ENCODE results near the gene TPSG1.
"Not testable (repeated sequence)": the region's sequence is repeated elsewhere in the genome, so short reads cannot be mapped to it uniquely, and the experiment has no call there.

TPSG1 gene

DNA sequence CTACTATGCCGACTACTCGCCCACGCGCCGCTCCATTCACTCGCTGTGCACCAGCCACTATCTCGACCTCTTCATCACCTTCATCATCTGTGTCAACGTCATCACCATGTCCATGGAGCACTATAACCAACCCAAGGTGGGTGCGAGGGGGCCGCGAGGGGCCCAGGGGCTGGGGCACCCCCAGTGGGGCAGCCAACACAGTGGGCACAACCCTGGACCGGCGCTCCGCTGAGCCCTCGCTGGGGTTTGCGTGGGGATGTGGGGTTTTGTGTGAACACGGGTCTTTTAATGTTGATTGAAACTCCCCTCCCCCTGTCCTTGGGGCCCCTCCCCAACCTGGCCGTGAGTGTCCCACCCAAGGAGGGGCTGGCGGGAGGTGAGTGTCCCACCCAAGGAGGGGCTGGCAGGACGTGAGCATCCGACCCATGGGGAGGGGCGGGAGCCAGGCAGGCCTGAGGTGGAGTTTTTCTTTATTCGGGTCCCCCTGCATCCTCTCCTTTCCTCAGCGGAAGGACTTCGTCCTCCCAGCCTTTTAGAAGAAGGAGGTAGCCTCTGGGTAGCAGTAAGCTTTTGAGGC lies 11.2 kb downstream of the TPSG1 start:
- DNase-seq = no peak

DNA sequence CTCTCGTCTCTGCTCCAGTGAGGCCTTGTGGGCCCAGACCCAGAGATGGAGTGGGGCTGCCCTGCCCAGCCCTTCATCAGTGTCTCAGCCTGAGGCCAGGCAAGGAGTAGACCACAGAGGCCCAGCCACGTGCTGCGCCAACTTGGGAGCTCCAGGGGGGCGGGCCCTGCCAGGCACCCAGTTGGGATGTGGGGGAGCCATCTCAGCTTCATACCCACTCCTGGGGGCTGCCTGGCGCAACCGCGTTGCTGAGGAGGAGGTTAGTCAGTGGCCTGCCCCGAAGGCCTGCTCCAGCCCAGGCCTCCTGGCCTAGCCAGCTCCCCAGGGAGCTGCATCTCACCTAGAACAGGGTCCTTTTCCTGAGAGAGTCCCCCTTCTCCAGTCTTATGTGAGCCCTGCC lies 11.8 kb downstream of the TPSG1 start:
- DNase-seq = no peak

DNA sequence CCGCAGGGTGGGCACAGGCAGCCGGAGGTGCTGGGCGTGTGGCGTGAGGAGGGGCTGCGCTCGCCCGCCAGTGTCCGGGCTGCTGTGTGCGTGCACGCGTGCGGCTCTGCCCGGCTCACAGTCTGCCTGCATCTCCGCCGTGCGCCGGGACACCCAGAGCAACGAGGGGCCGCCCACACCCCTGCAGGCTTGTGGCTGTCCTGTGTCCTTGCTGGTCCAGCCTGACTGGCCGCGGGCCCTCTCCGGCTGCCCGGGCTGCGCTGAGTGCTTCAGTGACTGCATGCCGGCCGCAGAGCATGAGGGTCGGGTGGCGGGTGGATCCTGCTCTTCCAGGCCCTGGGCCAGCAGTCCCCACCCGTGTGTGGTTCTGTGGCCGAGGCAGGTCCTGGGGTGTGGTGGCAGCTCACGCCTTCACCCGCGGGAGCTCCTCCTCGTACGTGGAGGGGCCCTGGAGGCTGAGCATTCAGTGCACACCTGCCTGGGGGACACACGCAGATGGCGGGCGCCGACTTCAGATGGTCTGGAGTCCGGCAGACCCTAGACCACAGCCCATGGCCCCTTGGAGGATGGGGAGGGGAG lies 12.4 kb downstream of the TPSG1 start:
- no peak for DNase-seq

DNA sequence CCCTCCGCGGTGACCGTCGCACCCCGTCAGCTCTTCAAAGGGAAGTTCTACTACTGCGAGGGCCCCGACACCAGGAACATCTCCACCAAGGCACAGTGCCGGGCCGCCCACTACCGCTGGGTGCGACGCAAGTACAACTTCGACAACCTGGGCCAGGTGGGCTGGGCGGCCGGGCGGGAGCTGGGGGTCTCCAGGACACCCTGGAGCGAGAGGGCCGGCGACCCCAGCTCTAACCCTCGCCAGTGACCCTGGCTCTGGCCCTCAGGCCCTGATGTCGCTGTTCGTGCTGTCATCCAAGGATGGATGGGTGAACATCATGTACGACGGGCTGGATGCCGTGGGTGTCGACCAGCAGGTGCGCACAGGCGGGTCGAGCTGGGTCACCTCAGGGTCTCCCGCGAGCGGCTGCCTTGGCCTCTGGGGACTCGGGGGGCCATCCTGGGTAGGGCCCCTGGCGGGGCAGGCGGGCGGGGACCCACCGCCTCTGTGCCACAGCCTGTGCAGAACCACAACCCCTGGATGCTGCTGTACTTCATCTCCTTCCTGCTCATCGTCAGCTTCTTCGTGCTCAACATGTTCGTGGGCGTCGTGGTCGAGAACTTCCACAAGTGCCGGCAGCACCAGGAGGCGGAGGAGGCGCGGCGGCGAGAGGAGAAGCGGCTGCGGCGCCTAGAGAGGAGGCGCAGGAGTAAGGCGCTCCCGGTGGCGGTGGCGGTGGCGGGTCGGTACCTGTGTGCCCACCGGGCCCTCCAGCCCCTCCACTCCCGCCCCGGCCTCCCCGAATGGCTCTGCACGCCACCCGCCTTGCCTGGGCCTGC lies 13.4 kb downstream of the TPSG1 start:
- DNase-seq = no peak

DNA sequence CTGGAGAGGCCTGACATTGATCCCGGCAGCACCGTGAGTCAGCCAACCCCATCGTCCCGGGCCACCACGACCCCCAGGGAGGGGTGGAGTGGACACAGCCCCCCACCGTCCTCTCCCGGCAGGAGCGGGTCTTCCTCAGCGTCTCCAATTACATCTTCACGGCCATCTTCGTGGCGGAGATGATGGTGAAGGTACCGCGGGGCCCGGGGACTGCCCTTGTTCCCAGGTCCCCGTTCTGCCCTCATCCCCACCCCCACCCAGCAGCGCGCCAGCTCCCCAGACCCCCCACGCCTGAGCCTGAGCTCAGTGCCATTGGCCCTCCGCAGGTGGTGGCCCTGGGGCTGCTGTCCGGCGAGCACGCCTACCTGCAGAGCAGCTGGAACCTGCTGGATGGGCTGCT lies 14.6 kb downstream of the TPSG1 start:
- DNase-seq = no peak

DNA sequence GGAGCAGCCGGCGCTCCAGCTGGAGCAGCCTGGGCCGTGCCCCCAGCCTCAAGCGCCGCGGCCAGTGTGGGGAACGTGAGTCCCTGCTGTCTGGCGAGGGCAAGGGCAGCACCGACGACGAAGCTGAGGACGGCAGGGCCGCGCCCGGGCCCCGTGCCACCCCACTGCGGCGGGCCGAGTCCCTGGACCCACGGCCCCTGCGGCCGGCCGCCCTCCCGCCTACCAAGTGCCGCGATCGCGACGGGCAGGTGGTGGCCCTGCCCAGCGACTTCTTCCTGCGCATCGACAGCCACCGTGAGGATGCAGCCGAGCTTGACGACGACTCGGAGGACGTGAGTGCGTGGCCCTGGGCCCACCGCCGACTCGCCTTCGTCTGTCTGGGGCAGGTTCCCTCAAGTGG lies 16.0 kb downstream of the TPSG1 start:
- no peak for DNase-seq

DNA sequence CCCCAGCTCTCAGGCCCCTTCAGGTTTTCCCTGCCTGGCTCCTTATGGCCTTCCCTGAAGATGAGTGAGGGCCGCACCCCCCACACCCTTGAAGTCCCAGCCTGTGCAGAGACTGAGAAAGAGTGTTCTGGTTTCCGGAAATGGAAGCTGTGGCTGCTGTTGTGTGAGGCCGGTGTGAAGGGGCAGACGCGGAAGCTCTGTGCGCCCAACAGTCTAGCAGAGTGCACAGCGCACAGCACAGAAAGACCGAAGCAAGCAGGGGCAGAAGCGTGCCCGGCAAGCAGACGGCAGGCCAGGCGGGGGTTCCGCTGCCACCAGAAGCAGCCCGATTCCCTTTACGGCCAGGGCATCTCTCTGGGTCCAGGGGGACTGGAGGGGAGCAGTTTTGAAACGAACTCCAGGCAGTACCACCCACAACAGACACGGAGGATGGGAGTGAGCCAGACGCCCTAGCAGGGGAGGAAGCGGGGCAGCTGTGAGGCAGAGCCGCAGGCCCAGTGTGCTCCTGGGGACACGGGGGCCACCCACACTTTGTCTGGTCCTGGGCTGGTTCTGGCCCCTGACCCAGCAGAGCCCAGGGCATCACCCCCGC lies 16.7 kb downstream of the TPSG1 start:
- no peak for DNase-seq

DNA sequence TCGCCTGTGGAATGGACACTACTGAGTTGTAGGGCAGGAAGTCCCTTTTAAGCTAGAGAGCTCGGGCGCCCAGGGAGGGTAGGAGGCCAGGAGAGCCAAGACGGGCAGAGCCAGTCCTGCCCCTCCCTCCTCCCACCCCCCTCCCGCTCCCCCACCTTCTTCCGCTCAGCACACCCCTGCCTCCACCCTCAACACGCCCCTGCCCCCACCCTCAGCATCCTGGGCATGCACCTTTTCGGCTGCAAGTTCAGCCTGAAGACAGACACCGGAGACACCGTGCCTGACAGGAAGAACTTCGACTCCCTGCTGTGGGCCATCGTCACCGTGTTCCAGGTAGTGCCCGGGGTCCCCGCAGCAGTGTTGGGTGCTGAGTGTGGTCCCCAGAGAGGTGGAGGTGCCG lies 18.3 kb downstream of the TPSG1 start:
- no peak for DNase-seq

DNA sequence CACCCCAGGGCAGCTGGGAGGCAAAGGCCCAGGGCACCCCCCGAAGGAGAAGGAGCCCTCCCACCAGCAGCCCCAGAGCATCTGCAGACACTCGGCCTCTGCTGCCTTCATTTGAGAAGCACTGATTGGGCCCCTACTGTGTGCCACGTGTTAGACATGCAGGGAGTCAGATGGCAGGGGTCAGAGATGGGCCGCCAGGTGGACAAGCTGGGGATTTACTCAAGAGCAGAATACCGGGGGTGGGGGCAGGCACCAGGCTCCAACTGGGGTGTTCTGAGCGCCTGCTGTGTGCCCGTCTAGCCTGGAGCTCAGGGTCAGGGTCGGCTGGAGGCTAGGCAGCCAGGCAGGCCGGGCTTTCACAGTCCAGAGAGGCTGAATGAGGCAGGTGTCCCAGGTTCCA lies 18.7 kb downstream of the TPSG1 start:
- DNase-seq = no peak

DNA sequence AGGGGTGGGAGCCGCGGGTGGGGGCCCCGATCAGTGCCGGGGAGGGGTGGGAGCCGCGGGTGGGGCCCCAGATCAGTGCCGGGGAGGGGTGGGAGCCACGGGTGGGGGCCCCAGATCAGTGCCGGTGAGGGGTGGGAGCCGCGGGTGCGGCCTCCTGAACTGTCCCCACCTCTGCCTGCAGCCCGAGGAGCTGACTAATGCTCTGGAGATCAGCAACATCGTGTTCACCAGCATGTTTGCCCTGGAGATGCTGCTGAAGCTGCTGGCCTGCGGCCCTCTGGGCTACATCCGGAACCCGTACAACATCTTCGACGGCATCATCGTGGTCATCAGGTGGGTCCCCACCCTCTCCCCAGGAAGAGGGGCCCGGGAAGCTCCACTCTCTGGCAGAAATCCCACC lies 20.1 kb downstream of the TPSG1 start:
- no peak for DNase-seq

DNA sequence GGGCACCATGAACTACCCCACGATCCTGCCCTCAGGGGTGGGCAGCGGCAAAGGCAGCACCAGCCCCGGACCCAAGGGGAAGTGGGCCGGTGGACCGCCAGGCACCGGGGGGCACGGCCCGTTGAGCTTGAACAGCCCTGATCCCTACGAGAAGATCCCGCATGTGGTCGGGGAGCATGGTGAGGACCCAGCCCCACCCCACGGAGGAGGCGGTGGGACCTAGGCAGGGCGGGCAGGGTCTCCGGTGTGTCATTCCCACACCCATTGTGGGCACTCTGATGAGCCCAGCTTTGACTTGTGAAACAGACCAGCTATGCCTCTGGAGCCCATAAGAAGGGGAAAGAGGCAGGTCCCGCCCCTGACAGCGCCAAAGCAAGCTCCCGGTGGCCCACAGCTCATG lies 22.8 kb downstream of the TPSG1 start:
- no peak for DNase-seq

DNA sequence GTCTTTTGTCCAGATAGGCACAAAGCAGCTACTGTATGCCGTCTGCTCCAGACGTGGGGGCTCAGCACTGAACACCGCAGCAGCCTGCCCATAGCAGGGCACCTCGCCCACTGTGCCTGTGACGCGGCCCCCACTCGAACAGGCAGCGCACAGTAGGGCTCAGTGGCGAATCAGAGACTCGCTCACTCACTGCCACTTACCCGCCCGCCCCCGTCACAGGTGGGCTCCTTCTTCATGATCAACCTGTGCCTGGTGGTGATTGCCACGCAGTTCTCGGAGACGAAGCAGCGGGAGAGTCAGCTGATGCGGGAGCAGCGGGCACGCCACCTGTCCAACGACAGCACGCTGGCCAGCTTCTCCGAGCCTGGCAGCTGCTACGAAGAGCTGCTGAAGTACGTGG lies 23.6 kb downstream of the TPSG1 start:
- DNase-seq = no peak

DNA sequence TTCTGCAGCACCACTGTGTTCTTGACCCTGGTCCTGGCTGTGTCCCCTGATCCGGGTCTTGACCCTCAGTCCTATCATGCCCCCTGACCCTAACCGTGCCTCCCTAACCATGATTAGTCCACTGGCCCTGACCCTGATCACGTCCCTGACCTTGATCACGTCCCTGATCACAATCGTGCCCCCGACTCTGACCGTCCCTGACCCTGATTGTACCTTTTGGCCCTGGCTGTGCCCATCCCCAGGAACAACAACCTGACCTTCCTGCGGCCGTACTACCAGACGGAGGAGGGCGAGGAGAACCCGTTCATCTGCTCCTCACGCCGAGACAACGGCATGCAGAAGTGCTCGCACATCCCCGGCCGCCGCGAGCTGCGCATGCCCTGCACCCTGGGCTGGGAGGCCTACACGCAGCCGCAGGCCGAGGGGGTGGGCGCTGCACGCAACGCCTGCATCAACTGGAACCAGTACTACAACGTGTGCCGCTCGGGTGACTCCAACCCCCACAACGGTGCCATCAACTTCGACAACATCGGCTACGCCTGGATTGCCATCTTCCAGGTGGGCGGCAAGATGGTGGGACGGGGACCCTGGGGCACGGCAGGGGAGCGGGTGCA lies 24.9 kb downstream of the TPSG1 start:
- no peak for DNase-seq

DNA sequence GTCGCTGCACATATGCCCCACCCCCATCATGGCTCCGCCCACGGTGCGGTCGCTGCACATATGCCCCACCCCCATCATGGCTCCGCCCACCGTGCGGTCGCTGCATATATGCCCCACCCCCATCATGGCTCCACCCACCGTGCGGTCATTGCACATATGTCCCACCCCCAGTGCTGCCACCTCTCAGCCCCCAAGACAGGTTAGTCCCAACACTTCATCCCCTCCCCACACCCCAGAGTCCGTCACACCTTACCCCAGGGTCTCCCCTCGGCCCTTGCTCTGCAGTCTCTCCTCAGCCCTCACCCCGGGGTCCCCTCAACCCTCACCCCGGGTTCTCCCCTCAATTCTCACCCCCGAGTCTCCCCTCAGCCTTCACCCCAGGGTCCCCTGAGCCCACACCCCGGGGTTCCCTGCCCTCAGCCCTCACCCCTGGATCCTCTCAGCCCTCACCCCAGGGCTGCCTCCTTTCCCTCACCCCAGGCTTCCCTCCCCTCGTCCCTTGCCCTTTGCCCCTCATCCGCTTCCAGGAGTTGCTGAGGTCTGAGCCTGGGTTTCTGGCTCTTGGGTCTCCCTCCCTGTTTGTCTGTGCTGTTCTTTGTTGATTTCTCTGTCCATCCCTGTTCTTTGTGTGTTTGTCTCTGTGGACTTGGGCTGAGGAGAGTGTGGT lies 25.6 kb downstream of the TPSG1 start:
- DNase-seq = no peak

DNA sequence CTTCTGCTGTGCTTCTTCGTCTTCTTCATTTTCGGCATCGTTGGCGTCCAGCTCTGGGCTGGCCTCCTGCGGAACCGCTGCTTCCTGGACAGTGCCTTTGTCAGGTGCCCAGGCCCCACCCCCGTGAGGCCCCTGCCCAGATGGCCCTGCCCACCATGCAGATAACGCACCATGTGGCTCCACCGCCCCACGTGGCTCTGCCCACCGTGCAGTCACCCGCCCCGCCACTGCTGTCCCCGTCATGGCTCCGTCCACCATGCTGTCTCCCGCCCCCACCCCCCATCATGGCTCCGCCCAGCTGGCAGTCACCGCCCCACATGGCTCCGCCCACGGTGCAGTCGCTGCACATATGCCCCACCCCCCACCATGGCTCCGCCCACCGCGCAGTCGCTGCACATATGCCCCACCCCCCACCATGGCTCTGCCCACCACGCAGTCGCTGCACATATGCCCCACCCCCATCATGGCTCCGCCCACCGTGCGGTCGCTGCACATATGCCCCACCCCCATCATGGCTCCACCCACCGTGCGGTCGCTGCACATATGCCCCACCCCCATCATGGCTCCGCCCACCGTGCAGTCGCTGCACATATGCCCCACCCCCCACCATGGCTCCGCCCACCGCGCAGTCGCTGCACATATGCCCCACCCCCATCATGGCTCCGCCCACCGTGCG lies 26.3 kb downstream of the TPSG1 start:
- not testable (repeated sequence) for DNase-seq

DNA sequence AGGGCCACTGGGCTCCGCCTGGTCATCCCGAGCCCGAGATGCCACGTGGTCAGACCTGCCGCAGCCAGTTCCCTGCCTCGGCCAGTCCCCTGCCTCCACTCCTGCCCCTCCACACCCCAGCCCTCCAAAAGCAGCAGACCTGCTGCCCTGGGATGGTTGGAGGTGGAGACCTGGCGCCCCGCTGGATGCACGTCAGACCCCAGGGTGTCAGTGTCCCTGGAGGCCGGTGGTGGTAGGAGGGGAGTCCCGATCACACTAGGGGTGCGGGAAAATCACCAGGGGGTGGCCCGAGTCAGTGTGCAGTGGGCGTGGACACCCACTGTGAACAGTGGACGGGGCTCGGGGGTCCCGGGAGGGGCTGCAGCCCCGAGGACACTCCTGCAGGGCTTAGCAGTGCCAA lies 26.9 kb downstream of the TPSG1 start:
- no peak for DNase-seq

DNA sequence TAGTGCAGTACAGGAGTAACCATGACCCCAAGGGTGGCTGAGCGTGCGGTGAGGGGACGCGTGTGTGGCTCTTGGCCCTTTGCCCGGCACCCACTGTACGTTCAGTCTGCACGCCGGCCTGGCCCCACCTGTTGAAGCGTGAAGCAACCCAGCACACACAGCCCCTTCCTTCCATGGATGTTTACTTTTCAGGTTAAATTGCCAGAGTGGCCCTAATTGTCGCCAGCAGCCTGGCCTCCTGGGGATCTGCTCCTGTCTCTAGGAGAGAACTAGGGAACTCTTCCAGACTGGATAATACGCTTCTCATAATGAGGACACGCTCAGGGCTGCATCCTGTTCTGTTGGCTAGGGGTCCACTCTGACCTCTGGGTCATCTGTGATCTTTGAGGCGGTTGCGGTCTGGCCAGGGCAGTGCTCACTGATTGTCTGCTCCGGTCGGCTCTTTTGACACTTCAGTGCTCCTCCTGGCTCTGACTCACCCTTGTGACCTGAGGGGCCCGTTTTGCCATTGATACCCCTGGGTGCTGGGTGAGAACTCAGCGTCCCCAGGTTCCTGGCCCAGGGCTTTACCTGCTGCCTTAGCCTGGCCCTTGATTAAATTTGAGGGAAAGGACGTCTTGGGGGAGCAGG lies 27.7 kb downstream of the TPSG1 start:
- peak; percentile 50 to 63 for DNase-seq

DNA sequence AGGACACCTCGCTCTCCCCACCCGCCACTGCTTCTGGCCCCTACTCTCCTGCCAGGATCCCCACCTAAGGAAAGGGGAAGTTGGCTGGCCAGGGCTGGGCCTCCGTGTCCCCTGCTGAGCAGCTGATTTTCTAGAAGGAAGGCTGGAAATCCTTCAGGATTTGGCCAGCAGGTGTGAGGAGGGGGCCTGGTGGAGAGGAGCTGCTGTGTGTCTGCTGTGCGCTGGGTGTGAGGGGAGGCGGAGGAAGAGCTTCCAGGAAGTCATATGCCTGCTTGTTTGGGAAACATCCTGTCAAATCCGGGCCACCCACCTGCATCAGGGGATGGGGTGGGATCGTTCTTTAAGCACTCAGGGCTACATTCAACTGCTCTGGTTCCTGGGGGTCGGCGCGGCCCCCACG lies 28.6 kb downstream of the TPSG1 start:
- DNase-seq = no peak

DNA sequence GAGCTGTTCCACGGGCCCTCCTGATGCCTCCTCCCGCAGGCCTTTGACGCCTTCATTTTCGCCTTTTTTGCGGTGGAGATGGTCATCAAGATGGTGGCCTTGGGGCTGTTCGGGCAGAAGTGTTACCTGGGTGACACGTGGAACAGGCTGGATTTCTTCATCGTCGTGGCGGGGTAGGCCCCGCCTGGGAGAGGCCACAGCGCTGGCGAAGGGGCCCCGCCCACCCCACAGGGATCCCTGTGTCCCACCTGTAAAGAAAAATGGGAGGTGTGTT lies 29.7 kb downstream of the TPSG1 start:
- no peak for DNase-seq

DNA sequence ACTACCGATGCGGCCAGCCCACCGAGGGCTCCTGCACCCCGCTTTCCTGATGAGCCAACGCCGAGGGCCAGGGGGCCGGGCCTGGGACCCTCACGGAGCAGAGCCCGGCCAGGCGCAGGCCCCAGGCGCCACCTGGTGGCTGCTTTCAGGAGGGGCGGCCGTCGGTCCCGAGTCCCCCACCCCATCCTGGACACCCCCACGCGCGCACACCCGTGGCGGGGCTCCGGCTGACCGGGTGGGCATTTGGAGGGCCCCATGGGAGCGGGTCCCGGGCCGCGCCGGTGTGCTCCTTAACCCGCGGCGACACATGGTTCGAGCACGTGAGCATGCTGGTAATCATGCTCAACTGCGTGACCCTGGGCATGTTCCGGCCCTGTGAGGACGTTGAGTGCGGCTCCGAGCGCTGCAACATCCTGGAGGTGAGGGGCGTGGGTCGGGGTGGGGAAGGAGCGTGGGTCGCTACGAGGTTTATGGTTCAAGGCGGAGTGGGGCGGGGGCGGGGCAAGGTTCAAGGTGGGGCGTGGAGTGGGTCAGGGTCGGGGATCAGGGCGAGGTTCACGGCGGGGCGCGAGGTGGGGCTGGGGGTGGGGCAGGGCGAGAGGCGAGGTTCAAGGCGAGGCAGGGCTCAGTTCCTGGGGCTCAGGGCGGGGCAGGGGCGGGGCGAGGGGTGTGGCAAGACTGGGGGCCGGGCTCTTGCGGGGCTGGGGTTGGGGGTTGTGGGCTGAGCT lies 30.2 kb downstream of the TPSG1 start:
- DNase-seq = no peak

DNA sequence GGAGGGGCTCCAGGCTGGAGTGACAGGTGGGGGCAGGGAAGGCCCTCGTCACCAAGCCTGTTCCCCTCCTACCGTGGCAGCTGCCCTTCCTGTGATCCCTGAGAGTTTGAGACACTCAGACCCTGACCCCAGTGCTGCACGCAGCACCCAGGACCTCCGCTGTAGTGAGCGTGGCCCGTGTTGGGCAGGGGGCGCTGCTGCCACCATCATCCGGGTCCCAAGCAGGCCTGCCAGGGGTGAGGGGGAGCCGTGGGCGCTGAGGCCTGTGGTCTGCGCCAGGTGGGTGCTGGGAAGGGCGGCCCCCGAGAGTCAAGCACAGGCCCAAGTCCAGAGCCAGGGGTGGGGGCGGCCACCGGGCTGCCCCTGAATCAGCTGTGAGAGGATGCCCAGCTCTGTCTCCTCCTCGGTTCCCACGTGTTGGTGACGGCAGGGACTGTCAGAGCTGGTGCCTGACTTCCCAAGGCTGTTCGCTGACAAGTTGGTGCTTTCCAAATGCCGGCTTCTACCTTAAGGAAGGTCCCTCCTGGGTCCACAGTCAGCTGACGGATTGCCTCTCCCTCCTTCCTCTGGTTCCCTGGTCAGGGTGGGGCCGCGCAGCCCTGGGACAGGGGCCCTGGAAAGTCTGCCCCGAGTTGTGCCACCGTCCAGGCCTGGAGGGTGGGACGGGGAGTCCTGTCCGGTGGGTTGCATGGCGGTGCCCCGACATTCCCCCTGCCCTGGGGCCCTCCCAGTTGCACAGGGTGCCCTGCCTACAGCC lies 31.1 kb downstream of the TPSG1 start:
- DNase-seq = no peak
